T-helper 1 cell treated with Interleukin-12 subunit alpha and Interleukin-12 subunit beta and Interleukin-4 antibody, amounts not matched to agents 30 ng/mL and 1 ng/mL, for 36 hours (primary cell): ENCODE results near the gene MGMT. TPM values are rescaled to one million over a fixed set of nuclear protein-coding genes. Genes with fewer than 3 reads are reported as not detected.

Source experiments
- intact Hi-C: fragments of 100-400 bp; cut with micrococcal nuclease; formaldehyde crosslinking; loops from one replicate; pipeline ENCODE4 v1.15.1; 2024
- total RNA-seq: library from RNA; stranded (reverse); gene quantifications from 2 replicates; pipeline ENCODE4 v1.2.3, GENCODE V29; 2022

MGMT gene
- total RNA-seq, 1 donor from 2014 or later = 14.9 TPM

DNA sequence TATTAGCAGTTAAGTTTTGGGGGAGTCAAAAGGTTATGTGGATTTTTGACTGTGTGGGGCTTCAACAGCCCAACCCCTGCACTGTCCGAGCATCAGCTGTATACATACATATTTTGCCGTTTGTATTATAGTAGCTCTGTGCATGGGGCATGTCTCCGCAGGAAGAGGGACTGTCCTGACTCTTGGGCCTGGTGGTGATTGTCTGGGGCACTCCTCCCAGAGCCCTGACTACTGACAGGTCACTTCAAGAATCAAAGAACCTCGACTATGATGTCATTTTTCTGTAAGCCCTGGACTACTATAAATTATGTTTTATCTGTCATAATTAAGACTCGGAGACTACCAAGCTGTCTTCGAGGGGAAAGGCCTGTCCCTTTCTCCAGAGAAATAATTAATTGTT is 51.8 kb downstream of the MGMT start:
- intact Hi-C loops = no loop called here

- intact Hi-C loops = no loop called here
Observed at GRCh38 chr10:129520440-129521080, 53.5 kb downstream of the MGMT start.

DNA sequence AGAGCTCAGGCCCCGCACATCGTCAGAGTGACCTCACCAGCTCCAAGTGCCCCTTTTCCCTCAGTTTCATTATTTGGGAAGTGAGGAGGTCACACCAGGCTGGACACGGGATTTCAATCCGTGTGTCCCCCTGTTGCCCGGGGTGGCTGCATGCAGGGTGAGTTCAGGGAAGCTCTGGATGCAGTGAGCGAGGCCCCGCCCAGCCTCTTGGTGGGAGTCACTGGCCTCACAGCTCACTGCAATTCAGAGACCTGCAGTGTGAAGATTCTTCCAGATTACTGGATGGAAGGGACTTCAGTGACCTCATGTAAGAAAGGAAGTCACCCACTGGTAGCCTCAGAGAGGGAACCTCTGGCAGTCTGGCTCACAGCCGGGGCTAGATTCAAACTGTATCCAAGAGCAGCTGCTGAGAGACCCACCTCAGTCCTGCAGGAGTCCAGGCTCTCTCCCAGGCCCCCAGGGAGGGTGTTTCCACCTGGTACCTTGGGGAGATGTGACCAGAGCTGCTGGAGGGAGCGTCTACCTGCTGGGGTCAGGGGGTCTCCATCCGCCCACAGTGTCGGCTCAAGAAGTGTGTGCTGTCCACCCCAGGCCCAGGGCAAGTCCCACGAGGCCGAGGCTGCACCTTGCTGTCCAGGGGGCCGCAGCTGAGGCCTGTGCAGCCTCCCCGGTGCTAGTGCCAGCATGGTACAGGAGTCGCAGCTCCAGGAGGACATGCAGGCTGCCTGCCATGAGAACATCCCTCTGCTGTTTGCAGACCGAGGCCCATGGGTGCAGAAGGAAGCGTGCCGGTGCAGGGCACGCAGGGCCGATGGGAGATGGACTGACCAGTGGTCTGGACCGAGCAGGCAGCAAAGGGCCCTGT is 54.4 kb downstream of the MGMT start:
- intact Hi-C loops = no loop called here

- intact Hi-C loops = no loop called here
Observed at GRCh38 chr10:129522041-129522585, 55.1 kb downstream of the MGMT start.

DNA sequence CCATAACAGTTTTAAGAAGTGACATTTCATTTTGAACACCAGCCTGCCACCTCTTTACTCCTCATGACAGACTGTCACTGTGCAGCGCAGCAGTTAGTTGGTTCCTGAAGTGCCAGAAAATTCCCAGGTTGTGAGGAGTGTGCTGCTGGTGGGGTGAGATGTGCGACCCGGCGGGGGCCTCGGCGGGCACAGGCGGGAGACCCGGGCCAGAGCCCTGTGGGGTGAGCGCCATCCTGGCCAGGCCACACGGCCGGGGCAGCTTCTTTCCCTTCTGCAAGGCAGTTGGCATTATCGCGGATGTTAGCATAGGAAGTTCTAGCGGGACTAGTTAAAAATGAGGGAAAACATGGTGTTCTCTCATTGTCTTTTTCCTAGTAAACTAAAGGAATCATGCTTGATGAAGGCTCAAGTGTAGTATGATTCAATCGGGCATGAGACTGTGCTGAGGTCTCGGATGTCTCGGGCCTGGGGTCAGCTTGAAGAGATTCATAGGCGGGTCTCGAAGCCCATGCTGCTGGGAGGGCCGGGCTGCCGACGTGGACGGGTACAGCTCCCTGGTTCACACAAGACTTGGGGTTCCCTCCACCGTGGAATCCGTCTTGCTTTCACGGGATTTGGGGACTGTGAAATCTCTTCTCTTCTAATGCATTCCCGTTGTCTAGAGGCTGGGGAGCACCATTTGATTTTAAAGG is 56.1 kb downstream of the MGMT start:
- intact Hi-C loops = no loop called here

DNA sequence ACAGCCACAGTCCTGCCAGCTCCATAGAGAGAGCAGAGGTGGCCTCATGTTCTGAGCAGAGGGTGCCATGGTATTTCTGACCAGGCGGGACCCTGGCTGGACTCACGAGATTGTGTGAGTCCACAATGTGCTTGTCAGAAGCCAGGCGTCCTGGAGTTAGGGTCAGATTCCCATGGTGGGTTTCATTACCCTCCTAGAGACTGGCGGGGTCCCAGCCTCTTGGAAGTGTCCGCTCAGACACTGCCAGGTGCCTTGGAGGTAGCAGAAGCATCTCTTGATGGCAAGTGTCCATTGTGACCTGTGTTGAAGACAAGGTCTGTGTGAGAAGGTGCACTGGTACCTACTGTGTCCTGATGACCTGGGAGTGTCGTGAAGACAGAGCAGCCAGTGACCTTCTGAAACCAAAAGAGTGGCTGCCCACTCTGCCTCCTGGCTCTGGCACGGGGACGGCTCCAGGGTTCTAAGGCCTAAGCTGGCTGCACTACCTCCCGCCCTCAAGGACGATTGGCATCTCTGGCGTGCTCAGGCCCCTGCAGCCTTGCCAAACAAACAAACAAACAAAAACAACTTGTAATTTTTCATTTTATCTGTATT is 56.8 kb downstream of the MGMT start:
- intact Hi-C loops = no loop called here

- intact Hi-C loops = no loop called here
Observed at GRCh38 chr10:129524936-129525335, 57.9 kb downstream of the MGMT start.

DNA sequence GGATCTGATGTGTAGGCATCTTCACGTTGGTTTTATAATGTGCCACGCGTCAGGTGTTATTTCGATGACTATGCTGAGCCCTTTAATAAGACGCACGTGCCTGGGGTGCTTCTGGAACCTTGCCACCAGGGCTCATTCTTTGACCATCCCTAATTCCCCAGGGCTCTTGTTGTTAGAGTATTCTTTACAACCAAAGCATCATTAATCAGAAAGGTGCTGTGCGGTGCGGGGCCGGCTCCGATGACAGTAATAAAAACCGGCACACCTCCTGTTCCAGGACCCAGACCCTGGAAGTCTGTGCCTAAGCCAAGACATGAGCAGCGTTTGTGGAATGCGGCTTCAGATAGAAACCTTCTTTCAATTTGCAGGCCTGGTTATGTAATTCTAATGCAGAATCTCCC is 58.4 kb downstream of the MGMT start:
- intact Hi-C loops = no loop called here

DNA sequence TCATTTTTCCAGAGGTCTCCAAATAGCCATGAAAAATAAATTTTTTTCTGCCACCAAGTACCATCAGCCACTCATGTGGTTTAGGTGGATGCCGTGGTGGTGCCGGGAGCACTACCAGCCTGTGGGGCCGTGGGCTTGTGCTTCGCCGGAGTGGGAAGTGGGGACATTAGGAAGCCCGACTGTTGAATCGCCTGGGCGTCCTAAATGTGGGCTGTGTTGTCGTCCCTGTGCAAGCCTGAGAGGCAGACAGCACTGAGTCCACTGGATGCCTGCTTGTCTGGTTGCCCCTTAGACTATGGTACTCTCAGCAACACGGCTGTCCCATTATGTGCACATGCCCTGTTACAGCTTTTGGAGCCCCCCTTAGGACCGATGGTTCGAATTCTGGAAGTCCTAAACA is 59.9 kb downstream of the MGMT start:
- intact Hi-C loops = no loop called here

DNA sequence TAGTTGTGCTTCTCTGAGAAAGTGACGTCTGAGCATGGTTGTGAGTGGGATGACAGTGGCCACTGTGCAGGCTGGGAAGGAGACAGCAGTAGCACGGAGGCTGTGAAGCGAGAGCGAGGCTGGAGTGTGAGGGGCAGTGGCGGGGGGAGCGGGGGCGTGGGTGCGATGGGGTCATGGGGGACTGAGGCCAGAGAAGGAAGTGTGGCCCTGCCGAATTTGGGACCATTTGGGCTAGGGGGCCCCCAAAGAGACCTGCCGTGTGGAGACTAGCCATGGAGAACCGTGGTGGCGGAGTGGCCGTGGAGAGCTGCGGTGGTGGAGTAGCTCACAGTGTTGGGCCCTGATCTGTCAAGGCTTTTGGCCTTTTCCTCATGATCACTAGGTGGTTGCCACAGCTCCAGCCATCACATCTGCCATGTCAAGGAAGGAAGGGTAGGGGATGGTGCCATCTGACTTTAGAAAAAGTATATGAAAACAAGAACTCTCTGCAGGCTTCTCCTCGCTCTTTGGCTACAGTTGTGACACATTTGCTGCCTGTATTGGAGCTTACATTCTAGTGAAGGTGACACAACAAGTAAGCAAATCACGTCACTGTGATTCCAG is 61.4 kb downstream of the MGMT start:
- intact Hi-C loops = no loop called here

DNA sequence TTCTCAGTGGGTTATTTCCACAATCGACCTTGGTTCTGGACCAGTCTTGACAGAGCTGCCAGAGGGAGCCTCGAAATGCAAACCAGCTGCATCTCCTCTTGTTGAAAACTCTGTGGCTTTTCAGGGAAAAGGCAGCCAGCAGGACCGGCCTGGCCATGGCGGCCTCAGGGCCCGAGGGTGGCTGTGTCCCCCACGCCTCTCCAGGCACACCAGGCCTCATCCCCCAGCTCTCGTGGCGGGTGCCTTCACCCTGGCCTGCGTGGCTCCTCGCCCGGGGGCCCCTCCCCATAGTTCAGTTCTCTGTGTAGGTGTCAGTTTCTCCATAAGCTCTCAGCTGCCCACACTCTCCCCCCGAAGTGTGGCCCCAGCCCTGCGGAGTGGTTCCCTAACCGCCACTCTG is 63.5 kb downstream of the MGMT start:
- intact Hi-C loops = no loop called here

DNA sequence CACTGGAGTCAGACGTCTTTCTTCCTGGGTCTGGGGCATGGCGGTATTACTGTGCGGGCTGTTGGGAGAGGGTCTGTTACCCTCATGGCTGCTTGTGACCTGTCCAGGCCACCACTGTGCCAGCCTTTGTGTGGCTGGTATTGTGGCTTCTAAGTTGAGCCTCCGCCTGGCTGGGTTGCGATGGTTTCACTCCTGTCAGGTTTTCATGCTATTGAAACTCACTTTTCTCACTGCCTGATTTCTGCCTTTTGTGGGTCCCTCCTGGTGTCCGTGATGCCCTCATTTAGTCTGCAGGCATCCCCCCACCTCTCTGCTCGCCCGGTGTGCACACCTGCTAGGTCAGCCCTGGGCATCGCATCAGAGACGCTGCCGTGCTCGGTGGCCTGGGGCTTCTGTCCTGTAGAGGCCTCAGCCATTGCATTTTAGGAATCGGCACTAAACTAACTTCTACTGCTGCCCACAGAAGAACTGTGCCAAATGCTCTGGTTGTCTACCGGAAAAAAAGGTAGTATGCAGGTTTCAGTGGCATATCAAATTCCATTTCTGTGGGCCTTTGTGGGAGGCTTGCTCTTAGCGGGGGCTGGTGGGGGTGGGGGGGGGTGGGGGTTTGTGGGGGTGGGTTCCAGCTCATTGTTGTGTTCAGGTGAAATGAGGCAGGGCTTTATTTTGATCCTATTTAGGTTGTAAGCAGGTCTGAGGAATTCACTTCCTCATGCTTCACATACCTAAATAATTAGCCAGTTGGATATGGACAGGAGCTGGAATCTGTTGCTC is 64.3 kb downstream of the MGMT start:
- intact Hi-C loops = no loop called here

DNA sequence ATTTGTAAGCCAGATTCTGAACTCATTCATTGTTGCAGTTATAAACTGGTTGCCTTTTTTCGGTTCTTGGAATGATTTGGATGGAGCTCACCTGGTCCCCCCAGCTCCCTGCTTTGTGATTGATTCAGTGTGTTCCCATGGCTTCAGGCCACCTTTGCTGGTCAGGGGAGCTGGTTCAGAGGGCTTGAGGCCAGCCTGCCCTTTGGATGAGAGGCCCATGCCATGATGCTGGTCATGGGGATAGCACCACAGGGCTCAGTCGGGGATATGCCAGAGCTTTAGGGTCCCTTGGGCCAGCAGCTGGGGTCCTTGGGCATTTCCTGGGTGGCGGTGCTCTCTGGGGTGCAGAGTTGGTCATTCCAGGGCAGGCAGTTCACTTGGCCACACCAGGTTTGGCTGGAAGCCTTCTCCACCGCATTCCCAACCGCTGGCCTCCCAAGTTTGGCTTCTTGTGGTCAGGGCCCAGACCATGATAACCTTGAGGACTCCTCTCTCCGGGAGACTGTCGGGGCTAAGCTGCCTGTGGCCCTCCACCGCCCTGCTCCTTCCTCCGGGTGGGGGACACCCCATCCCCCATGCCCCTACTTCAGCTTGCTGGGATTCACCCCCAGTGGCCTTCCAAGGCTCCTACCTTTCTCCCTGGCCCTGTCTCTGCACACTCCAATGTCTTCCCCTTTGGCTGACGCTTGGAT is 65.1 kb downstream of the MGMT start:
- intact Hi-C loops = no loop called here

DNA sequence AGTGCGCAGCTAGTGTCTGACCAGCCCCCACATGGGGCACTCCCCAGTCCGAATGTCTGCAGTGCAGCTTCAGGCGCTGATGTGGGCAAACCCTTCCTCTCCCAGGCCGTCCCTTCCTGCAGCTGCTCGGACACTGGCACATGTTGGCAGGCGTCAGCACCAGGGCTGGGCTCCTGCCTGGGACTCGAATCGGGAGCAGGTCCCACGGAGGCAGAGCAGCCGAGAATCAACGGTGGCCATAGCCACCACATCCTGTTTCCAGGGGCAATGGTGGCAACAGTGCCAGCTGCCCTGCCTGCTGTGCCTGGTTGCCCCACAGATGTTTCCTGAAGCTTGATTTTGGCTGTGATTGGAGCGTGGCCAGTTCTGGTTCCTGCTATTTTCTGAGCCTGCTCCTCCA is 65.8 kb downstream of the MGMT start:
- intact Hi-C loops = no loop called here

- intact Hi-C loops = no loop called here
Observed at GRCh38 chr10:129533281-129533680, 66.2 kb downstream of the MGMT start.

DNA sequence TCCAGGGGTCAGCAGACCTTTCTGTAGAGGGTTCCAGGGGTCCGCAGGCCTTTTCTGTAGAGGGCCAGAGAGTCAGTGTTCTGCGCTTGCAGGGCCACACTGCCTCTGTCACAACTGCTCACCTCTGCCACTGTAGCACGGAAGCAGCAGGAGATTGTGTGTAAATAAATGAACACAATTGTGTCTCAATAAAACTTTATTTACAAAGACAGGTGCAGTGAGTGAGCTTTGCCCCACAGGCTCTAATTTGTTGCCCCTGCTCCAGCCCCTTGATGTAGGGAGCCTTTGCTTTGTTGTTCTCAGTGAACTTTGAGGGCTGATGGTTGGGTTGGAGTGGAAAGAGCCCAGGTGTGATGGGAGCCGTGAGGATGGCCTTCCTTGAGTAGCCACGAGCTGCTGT is 67.8 kb downstream of the MGMT start:
- intact Hi-C loops = no loop called here

DNA sequence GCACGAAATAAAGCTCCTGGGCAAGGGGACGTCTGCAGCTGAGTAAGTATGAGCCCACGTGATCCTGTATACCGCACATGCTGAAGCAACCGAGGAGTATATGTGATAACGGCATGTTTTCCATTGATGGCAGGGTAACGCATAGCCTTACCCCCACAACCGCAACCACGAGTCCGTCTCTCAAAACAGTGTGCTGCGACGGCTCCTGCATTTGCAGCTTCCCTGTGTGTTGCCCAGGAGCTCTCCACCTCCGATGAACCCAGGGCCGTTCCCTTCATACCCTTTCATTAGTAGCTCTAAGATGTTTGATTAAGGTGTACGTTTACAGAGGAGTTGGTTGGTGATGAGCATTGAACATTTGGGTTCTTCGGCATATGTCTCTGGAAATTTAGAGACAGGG is 69.3 kb downstream of the MGMT start:
- intact Hi-C loops = no loop called here

GRCh38 chr10:129537151-129537550 is 70.1 kb downstream of the MGMT start:
- intact Hi-C loops = no loop called here

- intact Hi-C loops = no loop called here
Observed at GRCh38 chr10:129538236-129538635, 71.2 kb downstream of the MGMT start.

DNA sequence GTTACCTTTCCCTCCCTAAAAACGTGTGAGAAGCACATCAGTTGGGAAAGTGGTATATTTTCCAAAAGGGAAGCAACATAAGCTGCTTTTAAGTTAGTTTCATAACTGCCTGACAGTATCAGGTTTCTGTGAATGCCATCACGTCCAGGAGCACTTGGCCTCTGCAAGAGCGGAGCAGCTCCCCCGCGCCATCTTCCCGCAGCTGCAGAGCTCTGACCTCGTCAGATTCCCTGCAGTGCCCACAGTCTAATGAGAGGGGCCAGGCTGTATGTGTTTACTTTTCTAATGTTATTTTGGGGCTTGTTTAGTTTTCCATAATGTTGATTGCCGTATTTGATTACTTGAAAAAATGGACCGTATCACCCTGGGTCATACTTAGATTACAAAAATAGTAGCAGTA is 74.2 kb downstream of the MGMT start:
- intact Hi-C loops = no loop called here
